K562 (cell line): Measurements from ENCODE around the gene ARHGAP10. TPM values are rescaled to one million over a fixed set of nuclear protein-coding genes. Genes with fewer than 3 reads are reported as not detected.

ENCODE experiments used
- ATAC-seq: fragments of 200-7000 bp; cut with Tn5 transposase; 3 replicates; pipeline ENCODE4 v1.9.1; 2020; ENCODE audit warnings: moderate library complexity
- BruUV-seq: library from RNA; stranded (reverse); fragments of 400-500 nt; replicated peaks from 2 replicates; lab custom pipeline; 2021; lab: Mats Ljungman, UMichigan
- CTCF ChIA-PET: fragments of 300-600 bp; formaldehyde crosslinking; extraction: SDS; loops from one replicate; lab custom pipeline; 2021; ENCODE audit warnings: low intra/inter-chr PET ratio; lab: Yijun Ruan, JAX
- POLR2A ChIA-PET: fragments of 300-600, 350-650 bp; sonication (Branson Sonifier 250); formaldehyde crosslinking; extraction: SDS; loops from one replicate; lab custom pipeline; 2021; ENCODE audit warnings: antibody characterized with exemption, inconsistent platforms; lab: Yijun Ruan, JAX
- DNase-seq, 4 experiments: peaks; one replicate each; pipeline versions ENCODE4 v3.0.0 to v3.0.0-alpha.2; 2011 to 2018; ENCODE audit warnings: low spot score in 3 of 4, mixed read lengths in 3 of 4; ENCODE audit errors: extremely low read depth in 1 of 4
- FAIRE-seq: peaks from 2 replicates; lab custom pipeline; 2011; peaks lifted over from hg19 to GRCh38; lab: Jason Lieb, UNC
- H2AFZ ChIP-seq: 2 replicates; pipeline ENCODE4 v1.6.0; 2011; ENCODE audit warnings: low read depth, low read length, control low read depth, inconsistent platforms
- H3K27ac ChIP-seq: fragments of 200-600 bp; 3 replicates; pipeline ENCODE4 v1.8.0; 2011; ENCODE audit warnings: low read depth, mild to moderate bottlenecking, control low read depth, inconsistent platforms, low read length, moderate library complexity, mixed read lengths; ENCODE audit errors: extremely low read depth
- H3K27me3 ChIP-seq, 2 experiments: fragments of 300-600 bp in 1 of 2; 2 replicates in 1 of 2; 3 replicates in 1 of 2; pipeline versions ENCODE4 v1.6.0 to v1.8.0; 2011; ENCODE audit warnings: inconsistent platforms in 2 of 2, low read length in 2 of 2, mild to moderate bottlenecking in 1 of 2, mixed read lengths in 1 of 2, moderate library complexity in 1 of 2; ENCODE audit not compliant: control insufficient read depth in 2 of 2, insufficient read depth in 2 of 2
- H3K36me3 ChIP-seq: fragments of 300-600 bp; 3 replicates; pipeline ENCODE4 v1.8.0; 2011; ENCODE audit warnings: mild to moderate bottlenecking, low read length, inconsistent platforms; ENCODE audit not compliant: control insufficient read depth, insufficient read depth
- H3K4me1 ChIP-seq, 2 experiments: fragments of 200-600 bp in 1 of 2; replicated peaks in 1 of 2; 2 replicates in 1 of 2; 3 replicates in 1 of 2; pipeline versions ENCODE4 v1.5.1 to v1.8.0; 2011; ENCODE audit warnings: inconsistent platforms in 2 of 2, low read length in 2 of 2, mild to moderate bottlenecking in 1 of 2, mixed read lengths in 1 of 2, moderate library complexity in 1 of 2; ENCODE audit not compliant: control insufficient read depth in 2 of 2, insufficient read depth in 2 of 2
- H3K4me2 ChIP-seq: 2 replicates; pipeline ENCODE4 v1.6.1; 2011; ENCODE audit warnings: low read length, control low read depth, inconsistent platforms, mixed read lengths; ENCODE audit not compliant: insufficient read depth
- H3K4me3 ChIP-seq: fragments of 200-600 bp; sonication (generic), shearing (Covaris generic); 2 replicates; pipeline ENCODE4 v1.5.1; 2016; ENCODE audit warnings: control low read depth, inconsistent platforms
- H3K79me2 ChIP-seq: fragments of 200-600 bp; 3 replicates; pipeline ENCODE4 v1.8.0; 2011; ENCODE audit warnings: low read length, inconsistent platforms; ENCODE audit not compliant: control insufficient read depth, insufficient read depth
- H3K9ac ChIP-seq, 2 experiments: 2 replicates each; pipeline versions ENCODE4 v1.6.0 to v1.6.1; 2011; ENCODE audit warnings: low read depth in 2 of 2, low read length in 2 of 2, control low read depth in 1 of 2, inconsistent platforms in 1 of 2, mild to moderate bottlenecking in 1 of 2, mixed read lengths in 1 of 2; ENCODE audit not compliant: insufficient read depth in 1 of 2
- H3K9me1 ChIP-seq: one replicate; pipeline ENCODE4 v1.6.0; 2011; ENCODE audit warnings: inconsistent platforms, mild to moderate bottlenecking, low read length, moderate library complexity; ENCODE audit not compliant: control insufficient read depth, insufficient read depth
- H3K9me3 ChIP-seq: replicated peaks from 2 replicates; pipeline ENCODE4 v1.5.1; 2011; ENCODE audit warnings: low read depth, low read length, inconsistent platforms; ENCODE audit not compliant: control insufficient read depth, insufficient read depth
- H4K20me1 ChIP-seq: replicated peaks from 2 replicates; pipeline ENCODE4 v1.6.1; 2011; ENCODE audit warnings: low read length, inconsistent platforms, mixed read lengths; ENCODE audit not compliant: control insufficient read depth, insufficient read depth
- CAMTA2 ChIP-seq: fragments of 250-450 bp; sonication (Bioruptor Pico); conservative IDR thresholded peaks from 2 replicates; pipeline ENCODE4 v1.5.1; 2022
- CHCHD3 ChIP-seq: fragments of 250-450 bp; sonication (Bioruptor Pico); IDR thresholded peaks from 2 replicates; pipeline ENCODE4 v2.1.2; 2022; ENCODE audit warnings: mild to moderate bottlenecking
- CHD1 ChIP-seq: fragments of 200-600 bp; sonication (generic); IDR thresholded peaks from one replicate; pipeline ENCODE4 v1.6.1; 2012; ENCODE audit warnings: mild to moderate bottlenecking, moderate library complexity, low read length, inconsistent platforms
- ETV1 ChIP-seq: fragments of 450-650 bp; conservative IDR thresholded peaks from 2 replicates; pipeline ENCODE4 v1.6.1; 2016; ENCODE audit warnings: missing genetic modification characterization, control low read depth, low read depth, missing compliant biosample characterization
- MEF2A ChIP-seq: IDR thresholded peaks from 2 replicates; pipeline ENCODE4 v1.6.1; 2011; ENCODE audit warnings: low read depth, mild to moderate bottlenecking, low read length, moderate library complexity; ENCODE audit not compliant: control insufficient read depth
- MTF1 ChIP-seq: fragments of 250-450 bp; sonication (Bioruptor Pico); IDR thresholded peaks from 2 replicates; pipeline ENCODE4 v1.9.0; 2021; ENCODE audit warnings: moderate library complexity, mild to moderate bottlenecking, inconsistent platforms, borderline replicate concordance
- POLR2AphosphoS2 ChIP-seq: IDR thresholded peaks from 2 replicates; pipeline ENCODE4 v1.6.1; 2012; ENCODE audit warnings: low read length, improper control_type of control experiment
- RFX7 ChIP-seq: fragments of 250-450 bp; sonication (Bioruptor Pico); IDR thresholded peaks from 2 replicates; pipeline ENCODE4 v1.5.1; 2021; ENCODE audit warnings: mild to moderate bottlenecking
- SP1 ChIP-seq: sonication (generic); formaldehyde crosslinking; IDR thresholded peaks from 2 replicates; pipeline ENCODE4 v1.8.1; 2022; ENCODE audit warnings: mild to moderate bottlenecking, missing genetic modification reagents
- STAT5B ChIP-seq: fragments of 250-450 bp; sonication (Bioruptor Pico); IDR thresholded peaks from 2 replicates; pipeline ENCODE4 v1.8.0; 2021; ENCODE audit warnings: mild to moderate bottlenecking, inconsistent platforms
- TCF15 ChIP-seq: fragments of 250-450 bp; sonication (Bioruptor Pico); IDR thresholded peaks from 2 replicates; pipeline ENCODE4 v1.8.0; 2022; ENCODE audit warnings: moderate library complexity, mild to moderate bottlenecking, inconsistent platforms
- ZBTB17 ChIP-seq: fragments of 450-650 bp; formaldehyde crosslinking; IDR thresholded peaks from 2 replicates; pipeline ENCODE4 v1.4.0; 2020; ENCODE audit warnings: mild to moderate bottlenecking
- ZNF165 ChIP-seq: fragments of 250-450 bp; sonication (Bioruptor Pico); IDR thresholded peaks from 2 replicates; pipeline ENCODE4 v1.4.0; 2020; ENCODE audit warnings: borderline replicate concordance
- ZNF444 ChIP-seq: fragments of 250-450 bp; sonication (Bioruptor Pico); IDR thresholded peaks from 2 replicates; pipeline ENCODE4 v1.4.0; 2020; ENCODE audit warnings: mild to moderate bottlenecking, moderate library complexity
- ZNF655 ChIP-seq: fragments of 250-450 bp; sonication (Bioruptor Pico); IDR thresholded peaks from 2 replicates; pipeline ENCODE4 v1.5.0; 2021
- WGBS: fragments of 100-300 bp; shearing (Covaris generic); methylation state at CpG from one replicate; pipeline ENCODE4 v1.1.6; 2016; ENCODE audit warnings: low coverage, mixed read lengths; ENCODE audit not compliant: insufficient coverage; ENCODE audit errors: missing lambda C conversion rate; 5-methylcytosine and 5-hydroxymethylcytosine counted together
- in situ Hi-C: fragments of 300-500 bp; cut with MboI; formaldehyde crosslinking; loops from 4 replicates; pipeline ENCODE4 v1.15.0; 2018; ENCODE audit warnings: inconsistent platforms, mixed read lengths
- intact Hi-C: fragments of 100-400 bp; cut with micrococcal nuclease; formaldehyde crosslinking; loops from 2 replicates; pipeline ENCODE4 v1.14.2; 2022
- polyA plus RNA-seq, 8 experiments: library from polyadenylated mRNA; depleted of rRNA in 4 of 8; stranded (reverse) in 5 of 8; unstranded in 3 of 8; fragments of >200 nt; fragmentation: Nextera tagmentation in 2 of 8; fragmentation: Illumina TruSeq in 1 of 8; extraction: Ambion mirVana in 2 of 8; extraction: Trizol in 1 of 8; gene quantifications; 2 replicates each; pipeline versions ENCODE4 v1.2.1 to v1.2.3, GENCODE V29; 2011 to 2014; ENCODE audit warnings: inconsistent platforms in 1 of 8, missing spikeins in 1 of 8
- total RNA-seq, 7 experiments: library from RNA; depleted of rRNA in 6 of 7; stranded (reverse); fragments of >200 nt in 6 of 7; fragmentation: Illumina TruSeq in 2 of 7; extraction: Trizol in 2 of 7; gene quantifications; 2 replicates each; pipeline versions ENCODE4 v1.2.1 to v1.2.3, GENCODE V29; 2011 to 2021; ENCODE audit warnings: low replicate concordance in 1 of 7
- TF ChIP-seq, protein P1 (sequence below): fragments of 150-350 bp; IDR thresholded peaks from 2 replicates; pipeline ENCODE4 v1.6.1; 2014; ENCODE audit warnings: low read depth, mild to moderate bottlenecking, low read length, borderline replicate concordance
- TF ChIP-seq, protein P2 (sequence below): fragments of 450-650 bp; conservative IDR thresholded peaks from 2 replicates; pipeline ENCODE4 v1.6.1; 2016; ENCODE audit warnings: missing genetic modification characterization, low read depth, mild to moderate bottlenecking, missing compliant biosample characterization, moderate library complexity

ARHGAP10 gene
- total and polyA plus RNA-seq, 9 of the 15 experiments (the other 6 are each of a cell fraction or from before 2014, with no cell fraction given), result 0.03 to 0.22 (median 0.06) TPM; not detected in 3

- H4K20me1 ChIP-seq, result no peaks in the 10 kb centered on the region
- H3K4me3 ChIP-seq, result no peak overlapping the region
- ATAC-seq (no peak), DNase-seq (no peak), FAIRE-seq (no peak)
- BruUV-seq, result no TSS peak
- no peaks in the 10 kb centered on the region for H3K27me3 ChIP-seq
- no peak overlapping the region for H2AFZ ChIP-seq
- intact Hi-C loops, result no loop called here
- no peak overlapping the region for H3K4me2 ChIP-seq
- no peaks in the 10 kb centered on the region for H3K9me3 ChIP-seq
- H3K36me3 ChIP-seq, result no peaks in the 10 kb centered on the region
- POLR2A ChIA-PET, result no interaction called here
- 0% methylated on average over 3 of the region's 3 CpGs for WGBS
- no peaks in the 10 kb centered on the region for H3K79me2 ChIP-seq
- no peaks in the 10 kb centered on the region for H3K9me1 ChIP-seq
- CTCF ChIA-PET, result no interaction called here
- no peaks in the 10 kb centered on the region for H3K4me1 ChIP-seq
- in situ Hi-C loops, result no loop called here
- H3K9ac ChIP-seq, result no peak overlapping the region
- TF ChIP-seq, protein P1, sequence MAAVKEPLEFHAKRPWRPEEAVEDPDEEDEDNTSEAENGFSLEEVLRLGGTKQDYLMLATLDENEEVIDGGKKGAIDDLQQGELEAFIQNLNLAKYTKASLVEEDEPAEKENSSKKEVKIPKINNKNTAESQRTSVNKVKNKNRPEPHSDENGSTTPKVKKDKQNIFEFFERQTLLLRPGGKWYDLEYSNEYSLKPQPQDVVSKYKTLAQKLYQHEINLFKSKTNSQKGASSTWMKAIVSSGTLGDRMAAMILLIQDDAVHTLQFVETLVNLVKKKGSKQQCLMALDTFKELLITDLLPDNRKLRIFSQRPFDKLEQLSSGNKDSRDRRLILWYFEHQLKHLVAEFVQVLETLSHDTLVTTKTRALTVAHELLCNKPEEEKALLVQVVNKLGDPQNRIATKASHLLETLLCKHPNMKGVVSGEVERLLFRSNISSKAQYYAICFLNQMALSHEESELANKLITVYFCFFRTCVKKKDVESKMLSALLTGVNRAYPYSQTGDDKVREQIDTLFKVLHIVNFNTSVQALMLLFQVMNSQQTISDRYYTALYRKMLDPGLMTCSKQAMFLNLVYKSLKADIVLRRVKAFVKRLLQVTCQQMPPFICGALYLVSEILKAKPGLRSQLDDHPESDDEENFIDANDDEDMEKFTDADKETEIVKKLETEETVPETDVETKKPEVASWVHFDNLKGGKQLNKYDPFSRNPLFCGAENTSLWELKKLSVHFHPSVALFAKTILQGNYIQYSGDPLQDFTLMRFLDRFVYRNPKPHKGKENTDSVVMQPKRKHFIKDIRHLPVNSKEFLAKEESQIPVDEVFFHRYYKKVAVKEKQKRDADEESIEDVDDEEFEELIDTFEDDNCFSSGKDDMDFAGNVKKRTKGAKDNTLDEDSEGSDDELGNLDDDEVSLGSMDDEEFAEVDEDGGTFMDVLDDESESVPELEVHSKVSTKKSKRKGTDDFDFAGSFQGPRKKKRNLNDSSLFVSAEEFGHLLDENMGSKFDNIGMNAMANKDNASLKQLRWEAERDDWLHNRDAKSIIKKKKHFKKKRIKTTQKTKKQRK, result no peak
- TF ChIP-seq MTF1 (CRISPR knock-in tag) (no peak), SP1 (no peak), ZBTB17 (CRISPR knock-in tag) (no peak), ETV1 (tag) (no peak), TCF15 (CRISPR knock-in tag) (no peak), RFX7 (CRISPR knock-in tag) (no peak), ZNF444 (CRISPR knock-in tag) (no peak), STAT5B (CRISPR knock-in tag) (no peak), CAMTA2 (CRISPR knock-in tag) (no peak), CHCHD3 (CRISPR knock-in tag) (no peak), ZNF165 (no peak), CHD1 (no peak), POLR2AphosphoS2 (no peak), MEF2A (no peak), ZNF655 (CRISPR knock-in tag) (no peak)
- TF ChIP-seq, protein P2, sequence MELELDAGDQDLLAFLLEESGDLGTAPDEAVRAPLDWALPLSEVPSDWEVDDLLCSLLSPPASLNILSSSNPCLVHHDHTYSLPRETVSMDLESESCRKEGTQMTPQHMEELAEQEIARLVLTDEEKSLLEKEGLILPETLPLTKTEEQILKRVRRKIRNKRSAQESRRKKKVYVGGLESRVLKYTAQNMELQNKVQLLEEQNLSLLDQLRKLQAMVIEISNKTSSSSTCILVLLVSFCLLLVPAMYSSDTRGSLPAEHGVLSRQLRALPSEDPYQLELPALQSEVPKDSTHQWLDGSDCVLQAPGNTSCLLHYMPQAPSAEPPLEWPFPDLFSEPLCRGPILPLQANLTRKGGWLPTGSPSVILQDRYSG (tag), result no peak
- H3K27ac ChIP-seq, result no peak overlapping the region
These were observed 192.9 kb downstream of the ARHGAP10 start for GRCh38 chr4:147924604-147925412.
